ENCODE data around the gene INA. TPM values are rescaled to one million over a fixed set of nuclear protein-coding genes. Genes with fewer than 3 reads are reported as not detected.

Gene INA
- total and polyA plus RNA-seq, 2 donors (not counting 3 experiments of a cell fraction or from before 2014, with no cell fraction given): 0.25 to 0.40 TPM

GRCh38 chr10:103254113-103254512, 22.8 kb upstream of the INA start:
- dilution Hi-C loops (cut with MboI; ENCODE audit: extremely low pct_ligation_motif_present, low sequenced_read_pairs): no loop called here
- CTCF ChIA-PET: interaction anchor here (1.3 kb wide), 1 partner anchor 336 kb away, joined by 3 read pairs; the partner anchor contains the start of gene CNNM2
- H3K4me2 ChIP-seq (ENCODE audit: insufficient read depth, low read length): no peak overlapping the region

GRCh38 chr10:103254538-103255325, 22.2 kb upstream of the INA start:
- Histone ChIP-seq H3K4me3 (replicated peaks in 1 of 3; ENCODE audit: insufficient read depth in 1 of 3, low read depth in 1 of 3, low read length in 3 of 3) (no peak overlapping the region), H3K79me2 (ENCODE audit: control insufficient read depth, insufficient read depth, low read length) (no peaks in the 10 kb centered on the region), H3K9me1 (replicated peaks; ENCODE audit: control insufficient read depth, extremely low read depth, insufficient read depth, low read length) (no peaks in the 10 kb centered on the region), H3K4me2 (ENCODE audit: insufficient read depth, low read length) (no peak overlapping the region), H3K27ac (ENCODE audit: insufficient read depth, low read depth, low read length) (no peak overlapping the region), H4K20me1 (replicated peaks; ENCODE audit: control insufficient read depth, extremely low read depth, insufficient read depth, low read length) (no peaks in the 10 kb centered on the region), H3K9me3 (replicated peaks; ENCODE audit: control insufficient read depth, insufficient read depth, low read length) (no peaks in the 10 kb centered on the region), H3K36me3 (ENCODE audit: control insufficient read depth in 2 of 2, extremely low read depth in 1 of 2, insufficient read depth in 2 of 2, low read length in 2 of 2) (no peaks in the 10 kb centered on the region), H3K4me1 (ENCODE audit: control insufficient read depth, extremely low read depth, insufficient read depth, low read length) (no peaks in the 10 kb centered on the region), H3K27me3 (ENCODE audit: control insufficient read depth in 2 of 2, insufficient read depth in 2 of 2, low read length in 2 of 2) (no peaks in the 10 kb centered on the region), H2AFZ (ENCODE audit: low read depth, low read length) (no peak overlapping the region), H3K9ac (replicated peaks; ENCODE audit: extremely low read depth, insufficient read depth, low read length) (no peak overlapping the region)
- ChIA-PET POLR2A (no interaction called here), CTCF (interaction anchor here (1.3 to 1.6 kb wide), 3 partner anchors 9 to 337 kb away, joined by 3 to 9 read pairs (median 4); partner anchors contain the start of gene CNNM2)
- DNase-seq (ENCODE audit: low read depth, low spot score): no peak
- no TSS peak for BruUV-seq (replicated peaks)
- intact Hi-C loops (cut with micrococcal nuclease): no loop called here
- dilution Hi-C loops (cut with MboI; ENCODE audit: extremely low pct_ligation_motif_present, low sequenced_read_pairs): no loop called here
- TF ChIP-seq CTCF (IDR thresholded peaks at IDR 0.05; ENCODE audit: extremely low read depth in 1 of 2, insufficient read depth in 1 of 2, low read depth in 1 of 2, low read length in 2 of 2) (no peak), FOS (IDR thresholded peaks at IDR 0.05; ENCODE audit: borderline replicate concordance, insufficient read depth, low read length) (no peak), EZH2 (IDR thresholded peaks at IDR 0.05; ENCODE audit: borderline replicate concordance, low read depth, low read length, severe bottlenecking) (no peak), POLR2A (IDR thresholded peaks at IDR 0.05; ENCODE audit: low read depth, low read length) (no peak), POLR2AphosphoS5 (IDR thresholded peaks at IDR 0.05; ENCODE audit: insufficient read depth, low read depth, low read length) (no peak), GATA2 (IDR thresholded peaks at IDR 0.05; ENCODE audit: insufficient read depth, insufficient read length, low read depth, low read length) (no peak), JUN (IDR thresholded peaks at IDR 0.05; ENCODE audit: borderline replicate concordance, insufficient read depth, insufficient read length, low read depth) (no peak), MYC (IDR thresholded peaks at IDR 0.05; ENCODE audit: low read depth, low read length) (no peak)
- FAIRE-seq: no peak

More at GRCh38 chr10:103254113-103254512, 22.8 kb upstream of the INA start:
- no peak for DNase-seq (ENCODE audit: low read depth, low spot score)
- POLR2A ChIA-PET: no interaction called here
- no peak overlapping the region for H3K27ac ChIP-seq (ENCODE audit: insufficient read depth, low read depth, low read length)
- no TSS peak for BruUV-seq (replicated peaks)
- intact Hi-C loops (cut with micrococcal nuclease): no loop called here
- no peaks in the 10 kb centered on the region for H3K9me1 ChIP-seq (replicated peaks; ENCODE audit: control insufficient read depth, extremely low read depth, insufficient read depth, low read length)
- TF ChIP-seq EZH2 (IDR thresholded peaks at IDR 0.05; ENCODE audit: borderline replicate concordance, low read depth, low read length, severe bottlenecking) (no peak), FOS (IDR thresholded peaks at IDR 0.05; ENCODE audit: borderline replicate concordance, insufficient read depth, low read length) (no peak), JUN (IDR thresholded peaks at IDR 0.05; ENCODE audit: borderline replicate concordance, insufficient read depth, insufficient read length, low read depth) (no peak), POLR2AphosphoS5 (IDR thresholded peaks at IDR 0.05; ENCODE audit: insufficient read depth, low read depth, low read length) (no peak), MAX (IDR thresholded peaks at IDR 0.05; ENCODE audit: insufficient read depth, insufficient read length) (no peak)
- H3K9me3 ChIP-seq (replicated peaks; ENCODE audit: control insufficient read depth, insufficient read depth, low read length): no peaks in the 10 kb centered on the region
- H3K4me3 ChIP-seq (replicated peaks in 1 of 3; ENCODE audit: insufficient read depth in 1 of 3, low read depth in 1 of 3, low read length in 3 of 3): no peak overlapping the region
- H3K79me2 ChIP-seq (ENCODE audit: control insufficient read depth, insufficient read depth, low read length): no peaks in the 10 kb centered on the region
- H3K36me3 ChIP-seq (ENCODE audit: control insufficient read depth in 2 of 2, extremely low read depth in 1 of 2, insufficient read depth in 2 of 2, low read length in 2 of 2): no peaks in the 10 kb centered on the region
- H2AFZ ChIP-seq (ENCODE audit: low read depth, low read length): no peak overlapping the region
- no peak overlapping the region for H3K9ac ChIP-seq (replicated peaks; ENCODE audit: extremely low read depth, insufficient read depth, low read length)
- FAIRE-seq: no peak
- H4K20me1 ChIP-seq (replicated peaks; ENCODE audit: control insufficient read depth, extremely low read depth, insufficient read depth, low read length): no peaks in the 10 kb centered on the region
- H3K4me1 ChIP-seq (ENCODE audit: control insufficient read depth, extremely low read depth, insufficient read depth, low read length): no peaks in the 10 kb centered on the region
- no peaks in the 10 kb centered on the region for H3K27me3 ChIP-seq (ENCODE audit: control insufficient read depth in 2 of 2, insufficient read depth in 2 of 2, low read length in 2 of 2)
